GM12892 (cell line): ENCODE data around the gene NCOA1.

Experiments used
- POLR2A ChIP-seq: IDR thresholded peaks from 2 replicates; pipeline ENCODE4 v1.6.1; 2011; ENCODE audit warnings: low read depth, low read length, control low read depth
- POLR2AphosphoS5 ChIP-seq: IDR thresholded peaks from 2 replicates; pipeline ENCODE4 v1.6.1; 2011; ENCODE audit warnings: low read depth, low read length, control low read depth

GRCh38 chr2:24724111-24724775, 233.2 kb downstream of the NCOA1 start:
- no peak for TF ChIP-seq POLR2A
- TF ChIP-seq POLR2AphosphoS5, result no peak
